ENCODE results near the gene ABCB7.

DNA sequence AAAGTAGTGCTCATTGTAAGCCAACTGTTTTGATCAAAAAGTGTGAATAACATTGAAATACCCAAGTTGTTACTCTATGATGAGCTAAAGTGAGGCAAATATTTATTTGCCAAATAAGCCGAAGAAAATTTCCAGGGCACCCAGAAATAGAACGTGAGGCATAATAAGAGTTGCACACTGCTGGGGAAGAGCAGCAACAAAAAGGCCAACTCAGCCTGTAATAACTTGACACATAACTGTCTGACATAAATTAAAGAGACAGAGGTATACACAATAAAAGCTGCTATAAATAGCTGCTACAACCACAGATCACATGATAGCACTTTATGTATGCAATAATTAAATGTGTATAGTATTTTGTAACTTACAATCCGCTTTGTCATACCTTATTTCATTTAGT lies 2.0 kb upstream of the ABCB7 start:
- TF ChIP-seq CTCF (conservative IDR thresholded peaks at IDR 0.05 in 1 of 2, IDR thresholded peaks at IDR 0.05 in 1 of 2; ENCODE audit: extremely low read depth in 1 of 2, insufficient read depth in 1 of 2, low read depth in 1 of 2, low read length in 2 of 2), result no peak
- no peak for TF ChIP-seq EZH2 (IDR thresholded peaks at IDR 0.05; ENCODE audit: borderline replicate concordance, low read length)

All from mammary epithelial cell (primary cell).